Measurements from ENCODE around the gene RHBDL2.

- TF ChIP-seq, protein P1, sequence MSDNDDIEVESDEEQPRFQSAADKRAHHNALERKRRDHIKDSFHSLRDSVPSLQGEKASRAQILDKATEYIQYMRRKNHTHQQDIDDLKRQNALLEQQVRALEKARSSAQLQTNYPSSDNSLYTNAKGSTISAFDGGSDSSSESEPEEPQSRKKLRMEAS (IDR thresholded peaks at IDR 0.05; ENCODE audit: low read depth, low read length), result no peak
- no peak for TF ChIP-seq EP300 (IDR thresholded peaks at IDR 0.05; ENCODE audit: borderline replicate concordance in 1 of 2, control insufficient read depth in 1 of 2, low read depth in 2 of 2, low read length in 2 of 2)
These were observed 18.0 kb downstream of the RHBDL2 start for GRCh38 chr1:38923607-38924006.
